Keratinocyte (primary cell): ENCODE results near the gene KLHL25. TPM values are rescaled to one million over a fixed set of nuclear protein-coding genes. Genes with fewer than 3 reads are reported as not detected.

Experiments
- DNase-seq: peaks from one replicate; pipeline ENCODE4 v3.0.0-alpha.2; 2011; ENCODE audit warnings: low read depth, missing footprints, low spot score
- FAIRE-seq: peaks from 2 replicates; lab custom pipeline; 2011; peaks lifted over from hg19 to GRCh38; lab: Jason Lieb, UNC
- H2AFZ ChIP-seq: 2 replicates; pipeline ENCODE4 v1.6.0; 2012; ENCODE audit warnings: low read length, control low read depth, inconsistent platforms; ENCODE audit not compliant: control insufficient read depth
- H3K27ac ChIP-seq: 2 replicates; pipeline ENCODE4 v1.5.1; 2011; ENCODE audit warnings: low read length; ENCODE audit not compliant: control insufficient read depth, insufficient read depth
- H3K27me3 ChIP-seq: 3 replicates; pipeline ENCODE4 v1.6.0; 2011; ENCODE audit warnings: low read length; ENCODE audit not compliant: control insufficient read depth, insufficient read depth; ENCODE audit errors: extremely low read depth
- H3K36me3 ChIP-seq, 2 experiments: 2 replicates in 1 of 2; 3 replicates in 1 of 2; pipeline ENCODE4 v1.5.1; 2011; ENCODE audit warnings: low read length in 2 of 2, mild to moderate bottlenecking in 1 of 2; ENCODE audit not compliant: control insufficient read depth in 2 of 2, insufficient read depth in 2 of 2; ENCODE audit errors: extremely low read depth in 1 of 2
- H3K4me1 ChIP-seq: 3 replicates; pipeline ENCODE4 v1.5.1; 2011; ENCODE audit warnings: low read length; ENCODE audit not compliant: control insufficient read depth, insufficient read depth; ENCODE audit errors: extremely low read depth
- H3K4me2 ChIP-seq: 3 replicates; pipeline ENCODE4 v1.6.0; 2011; ENCODE audit warnings: low read depth, low read length; ENCODE audit not compliant: control insufficient read depth, insufficient read depth; ENCODE audit errors: extremely low read depth
- H3K4me3 ChIP-seq, 3 experiments: fragments of 200-600 bp in 1 of 3; sonication (generic) in 1 of 3; 2 replicates in 2 of 3; 3 replicates in 1 of 3; pipeline ENCODE4 v1.5.1; 2011 to 2016; ENCODE audit warnings: low read length in 3 of 3, mild to moderate bottlenecking in 3 of 3, control low read depth in 2 of 3, inconsistent platforms in 1 of 3, low read depth in 1 of 3, mixed read lengths in 1 of 3, mixed run types in 1 of 3, moderate library complexity in 1 of 3; ENCODE audit not compliant: control insufficient read depth in 2 of 3, insufficient read depth in 2 of 3; ENCODE audit errors: extremely low read depth in 1 of 3
- H3K79me2 ChIP-seq: 2 replicates; pipeline ENCODE4 v1.6.0; 2012; ENCODE audit warnings: low read length; ENCODE audit not compliant: control insufficient read depth, insufficient read depth
- H3K9ac ChIP-seq: 3 replicates; pipeline ENCODE4 v1.6.0; 2011; ENCODE audit warnings: low read length; ENCODE audit not compliant: control insufficient read depth, insufficient read depth; ENCODE audit errors: extremely low read depth
- H3K9me1 ChIP-seq: 3 replicates; pipeline ENCODE4 v1.6.0; 2011; ENCODE audit warnings: low read length; ENCODE audit not compliant: control insufficient read depth, insufficient read depth; ENCODE audit errors: extremely low read depth
- H3K9me3 ChIP-seq: 2 replicates; pipeline ENCODE4 v1.5.1; 2012; ENCODE audit warnings: low read depth, low read length; ENCODE audit not compliant: control insufficient read depth
- H4K20me1 ChIP-seq: 3 replicates; pipeline ENCODE4 v1.6.0; 2011; ENCODE audit warnings: low read length; ENCODE audit not compliant: control insufficient read depth, insufficient read depth; ENCODE audit errors: extremely low read depth
- EZH2 ChIP-seq: IDR thresholded peaks from one replicate; pipeline ENCODE4 v1.6.1; 2012; ENCODE audit warnings: inconsistent platforms, mild to moderate bottlenecking, low read length, moderate library complexity
- dilution Hi-C: fragments of 300-500 bp; cut with MboI; formaldehyde crosslinking; loops from one replicate; pipeline ENCODE4 v1.7.0; 2020; ENCODE audit warnings: low sequenced_read_pairs; ENCODE audit not compliant: extremely low pct_ligation_motif_present
- polyA plus RNA-seq, 5 experiments: library from polyadenylated mRNA; depleted of rRNA in 3 of 5; stranded (reverse) in 3 of 5; stranded (forward) in 1 of 5; unstranded in 1 of 5; fragments of >200 nt; gene quantifications; 1 replicate in 1 of 5; 2 replicates in 3 of 5; 3 replicates in 1 of 5; pipeline versions ENCODE4 v1.2.1 to v1.2.3, GENCODE V29; 2011 to 2012; ENCODE audit warnings: missing spikeins in 2 of 5, low read depth in 1 of 5, low replicate concordance in 1 of 5
- TF ChIP-seq, protein P1 (sequence below), 3 experiments: IDR thresholded peaks in 1 of 3; conservative IDR thresholded peaks in 1 of 3; optimal IDR thresholded peaks in 1 of 3; 2 replicates in 2 of 3; 3 replicates in 1 of 3; pipeline versions ENCODE3 to v1.5.1; 2011; ENCODE audit warnings: low read length in 3 of 3, mild to moderate bottlenecking in 3 of 3, moderate library complexity in 2 of 3, control low read depth in 1 of 3, inconsistent platforms in 1 of 3; ENCODE audit not compliant: insufficient read depth in 2 of 3; ENCODE audit errors: extremely low read depth in 1 of 3

The KLHL25 gene
- polyA plus RNA-seq, 1 donor (not counting 4 experiments of a cell fraction or from before 2014, with no cell fraction given), result 2.1 TPM

GRCh38 chr15:85825719-85826118 is 31.0 kb upstream of the KLHL25 start:
- Histone ChIP-seq H3K9me3 (no peaks in the 10 kb centered on the region), H2AFZ (no peak overlapping the region), H3K9me1 (no peaks in the 10 kb centered on the region), H3K27me3 (no peaks in the 10 kb centered on the region), H3K36me3 (no peaks in the 10 kb centered on the region), H3K4me3 (no peak overlapping the region), H3K4me1 (no peaks in the 10 kb centered on the region), H4K20me1 (no peaks in the 10 kb centered on the region), H3K9ac (no peak overlapping the region), H3K4me2 (no peak overlapping the region), H3K79me2 (no peaks in the 10 kb centered on the region), H3K27ac (no peak overlapping the region)
- TF ChIP-seq EZH2, result no peak
- TF ChIP-seq, protein P1, sequence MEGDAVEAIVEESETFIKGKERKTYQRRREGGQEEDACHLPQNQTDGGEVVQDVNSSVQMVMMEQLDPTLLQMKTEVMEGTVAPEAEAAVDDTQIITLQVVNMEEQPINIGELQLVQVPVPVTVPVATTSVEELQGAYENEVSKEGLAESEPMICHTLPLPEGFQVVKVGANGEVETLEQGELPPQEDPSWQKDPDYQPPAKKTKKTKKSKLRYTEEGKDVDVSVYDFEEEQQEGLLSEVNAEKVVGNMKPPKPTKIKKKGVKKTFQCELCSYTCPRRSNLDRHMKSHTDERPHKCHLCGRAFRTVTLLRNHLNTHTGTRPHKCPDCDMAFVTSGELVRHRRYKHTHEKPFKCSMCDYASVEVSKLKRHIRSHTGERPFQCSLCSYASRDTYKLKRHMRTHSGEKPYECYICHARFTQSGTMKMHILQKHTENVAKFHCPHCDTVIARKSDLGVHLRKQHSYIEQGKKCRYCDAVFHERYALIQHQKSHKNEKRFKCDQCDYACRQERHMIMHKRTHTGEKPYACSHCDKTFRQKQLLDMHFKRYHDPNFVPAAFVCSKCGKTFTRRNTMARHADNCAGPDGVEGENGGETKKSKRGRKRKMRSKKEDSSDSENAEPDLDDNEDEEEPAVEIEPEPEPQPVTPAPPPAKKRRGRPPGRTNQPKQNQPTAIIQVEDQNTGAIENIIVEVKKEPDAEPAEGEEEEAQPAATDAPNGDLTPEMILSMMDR (optimal IDR thresholded peaks at IDR 0.05 in 1 of 3, IDR thresholded peaks at IDR 0.05 in 1 of 3, conservative IDR thresholded peaks at IDR 0.05 in 1 of 3; ENCODE audit: extremely low read depth in 1 of 3, insufficient read depth in 2 of 3, low read length in 3 of 3), result no peak
- dilution Hi-C loops, result no loop called here
- FAIRE-seq (no peak), DNase-seq (no peak)

- Histone ChIP-seq H3K79me2 (no peaks in the 10 kb centered on the region), H3K27ac (no peak overlapping the region), H3K4me2 (no peak overlapping the region), H3K4me1 (no peaks in the 10 kb centered on the region), H3K36me3 (no peaks in the 10 kb centered on the region), H3K27me3 (no peaks in the 10 kb centered on the region), H4K20me1 (no peaks in the 10 kb centered on the region), H3K9me3 (no peaks in the 10 kb centered on the region), H3K9me1 (no peaks in the 10 kb centered on the region), H3K9ac (no peak overlapping the region), H3K4me3 (no peak overlapping the region), H2AFZ (no peak overlapping the region)
- dilution Hi-C loops, result no loop called here
- no peak for FAIRE-seq
- TF ChIP-seq, protein P1 (optimal IDR thresholded peaks at IDR 0.05 in 1 of 3, IDR thresholded peaks at IDR 0.05 in 1 of 3, conservative IDR thresholded peaks at IDR 0.05 in 1 of 3; ENCODE audit: extremely low read depth in 1 of 3, insufficient read depth in 2 of 3, low read length in 3 of 3), result no peak
- TF ChIP-seq EZH2, result no peak
- no peak for DNase-seq
Observed at GRCh38 chr15:85825118-85825517, 30.4 kb upstream of the KLHL25 start.
